G401 (cell line): ENCODE measurements around the gene LARP1. TPM values are rescaled to one million over a fixed set of nuclear protein-coding genes. Genes with fewer than 3 reads are reported as not detected.
"Not testable (repeated sequence)": the region's sequence is repeated elsewhere in the genome, so short reads cannot be mapped to it uniquely, and the experiment has no call there.

Experiments
- DNase-seq: peaks from one replicate; pipeline ENCODE4 v3.0.0-alpha.2; 2015; ENCODE audit warnings: low spot score
- in situ Hi-C: cut with HindIII; loops from 2 replicates; pipeline ENCODE4 v1.10.0; 2016; ENCODE audit warnings: low sequenced_read_pairs, mixed read lengths
- total RNA-seq: library from RNA; depleted of rRNA; stranded (reverse); fragments of >200 nt; shearing (Covaris generic); gene quantifications from 2 replicates; pipeline ENCODE4 v1.2.3, GENCODE V29; 2014; rRNA removed

The LARP1 gene
- total RNA-seq, result 25.3 and 28.8 TPM in 2 replicates

DNA sequence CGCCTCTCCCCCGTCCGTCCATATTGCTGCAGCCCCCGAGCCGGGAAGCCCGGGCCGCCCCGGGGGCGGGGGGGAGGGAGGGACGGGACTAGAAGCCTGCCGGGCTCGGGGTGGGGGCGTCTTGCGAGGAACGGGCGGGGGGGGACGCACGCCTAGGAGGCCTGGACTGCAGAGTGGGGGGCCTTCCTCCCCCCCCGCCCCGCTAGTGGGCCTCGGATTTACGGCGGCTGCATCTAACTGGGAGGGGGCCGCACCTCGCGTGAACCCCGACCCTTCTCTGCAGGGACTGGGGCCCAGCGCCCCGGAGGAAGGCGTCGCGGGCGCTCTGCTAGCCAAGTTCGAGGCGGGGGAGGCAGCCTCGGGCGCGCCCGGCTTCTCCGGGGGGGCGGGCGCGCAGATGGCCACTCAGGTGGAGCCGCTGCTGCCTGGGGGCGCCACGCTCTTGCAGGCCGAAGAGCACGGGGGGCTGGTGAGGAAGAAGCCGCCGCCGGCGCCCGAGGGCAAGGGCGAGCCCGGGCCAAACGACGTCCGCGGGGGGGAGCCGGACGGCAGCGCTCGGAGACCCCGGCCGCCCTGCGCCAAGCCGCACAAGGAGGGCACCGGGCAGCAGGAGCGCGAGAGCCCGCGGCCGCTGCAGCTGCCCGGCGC, at the start of gene LARP1:
TSS of gene LARP1 (plus strand) at position 17 of the 648 bp plus-strand sequence. CDS start at position 398, 381 bp downstream.
- in situ Hi-C loops, result no loop called here
- peak; percentile 39 for DNase-seq

DNA sequence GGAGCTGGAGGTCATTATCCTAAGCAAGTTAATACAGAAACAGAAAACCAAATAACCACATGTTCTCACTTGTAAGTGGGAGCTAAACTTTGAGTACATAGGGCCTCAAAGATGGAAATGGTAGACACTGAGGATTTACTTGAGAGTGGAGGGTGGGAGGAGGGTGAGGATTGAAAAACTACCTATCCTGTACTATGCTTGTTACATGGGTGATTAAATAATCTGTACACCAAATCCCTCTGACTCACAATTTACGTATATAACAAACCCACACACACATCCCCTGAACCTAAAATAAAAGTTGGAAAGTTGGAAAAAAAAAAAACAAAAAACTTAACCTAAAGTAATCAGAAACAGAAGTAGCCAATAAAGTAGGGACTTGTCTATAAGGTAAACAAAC, 48.8 kb upstream of the LARP1 start:
- in situ Hi-C loops, result no loop called here
- DNase-seq, result no peak

DNA sequence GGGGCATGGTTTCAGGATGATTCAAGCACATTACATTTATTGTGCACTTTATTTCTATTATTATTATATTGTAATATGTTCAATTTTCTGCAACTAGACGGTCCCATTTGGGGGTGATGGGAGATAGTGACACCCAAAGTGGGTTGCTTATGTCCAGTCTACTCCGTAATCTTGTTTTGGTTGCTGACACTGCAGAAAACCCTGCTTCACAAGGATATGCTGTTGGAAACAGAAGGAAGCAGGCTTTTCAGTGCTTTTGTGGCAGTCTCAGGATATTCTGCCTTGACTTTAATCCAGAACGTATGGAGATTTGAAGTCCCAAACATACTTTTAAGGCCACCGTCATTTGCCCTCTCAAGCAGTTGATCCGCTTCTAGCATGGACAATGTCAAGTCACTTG, 47.5 kb upstream of the LARP1 start:
- no peak for DNase-seq
- in situ Hi-C loops, result no loop called here

DNA sequence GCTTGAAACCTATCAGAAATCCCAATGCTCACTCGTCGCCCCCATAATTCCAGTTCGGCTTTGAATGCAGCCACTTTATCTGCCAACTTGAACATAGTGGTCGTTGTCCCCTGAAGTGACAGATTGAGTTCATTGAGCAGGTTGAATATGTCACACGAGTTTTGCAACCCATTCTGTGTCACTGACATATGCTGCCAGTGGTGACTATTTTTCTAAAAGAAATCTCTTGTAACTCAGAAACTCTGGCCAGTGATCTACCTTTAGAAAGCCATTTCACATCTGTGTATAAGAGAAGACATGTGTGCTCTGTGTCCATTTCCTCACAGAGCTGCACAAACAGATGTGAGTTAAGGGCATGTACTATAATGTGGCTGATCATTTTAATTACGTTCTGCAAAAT, 47.0 kb upstream of the LARP1 start:
- in situ Hi-C loops, result no loop called here

DNA sequence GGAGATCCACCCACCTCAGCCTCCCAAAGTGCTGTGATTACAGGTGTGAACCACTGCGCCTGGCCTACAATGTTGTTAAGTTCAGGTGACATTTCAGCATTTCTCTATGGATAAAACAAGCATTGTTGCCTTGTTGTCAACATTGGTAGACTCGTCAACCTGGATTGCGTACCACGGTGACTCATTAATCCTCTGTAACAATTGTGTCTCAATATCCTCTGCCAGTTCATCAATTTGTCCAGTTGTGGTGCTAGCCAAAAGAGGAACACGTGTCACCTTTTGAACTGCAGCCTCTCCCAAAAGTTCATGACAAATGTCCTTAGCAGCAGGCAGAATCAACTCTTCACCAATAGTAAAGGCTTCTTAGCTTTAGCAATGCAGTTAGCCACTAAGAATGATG, 46.3 kb upstream of the LARP1 start:
- in situ Hi-C loops, result no loop called here
- DNase-seq, result no peak

More for the DNA sequence above, 47.0 kb upstream of the LARP1 start:
- no peak for DNase-seq

DNA sequence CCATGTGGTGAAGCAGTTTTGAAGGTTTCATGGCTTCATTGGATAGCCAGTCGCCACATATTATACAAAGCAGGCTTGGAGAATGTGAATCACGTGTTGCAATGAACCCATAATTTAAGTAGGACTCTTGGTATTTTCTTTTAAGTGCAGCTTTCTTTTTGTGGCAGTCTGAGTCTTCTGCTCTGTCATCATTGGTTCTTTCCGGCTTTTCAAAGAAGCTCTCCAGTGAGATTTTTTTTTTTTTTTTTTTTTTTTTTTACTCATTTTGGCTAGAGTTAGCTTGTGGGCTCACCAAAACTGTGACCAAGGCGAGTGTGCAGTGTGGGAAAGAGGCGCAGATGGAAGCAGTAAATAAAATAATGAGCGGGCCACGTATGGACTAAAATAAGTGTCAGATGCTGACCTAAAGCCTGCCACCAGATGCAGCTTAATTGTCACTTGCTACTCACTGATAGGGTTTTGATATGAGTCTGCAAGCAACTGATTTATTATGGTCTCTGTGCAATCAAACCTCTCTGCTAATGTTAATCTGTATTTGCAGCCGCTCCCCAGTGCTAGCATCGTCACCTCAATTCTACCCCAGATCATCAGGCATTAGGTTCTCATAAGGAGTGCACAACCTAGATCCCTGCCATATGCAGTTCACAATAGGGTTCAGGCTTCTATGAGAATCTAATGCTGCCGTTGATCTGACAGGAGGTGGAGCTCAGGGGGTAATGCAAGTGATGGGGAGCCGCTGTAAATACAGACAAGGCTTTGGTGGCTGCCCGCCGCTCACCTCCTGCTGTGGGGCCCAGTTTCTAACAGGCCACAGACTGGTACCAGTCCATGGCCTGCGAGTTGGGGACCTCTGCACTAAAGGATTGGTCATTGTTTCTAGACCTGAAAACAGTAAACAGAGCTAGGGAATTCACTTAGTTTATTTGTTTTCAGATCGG, 45.5 kb upstream of the LARP1 start:
- DNase-seq, result no peak
- in situ Hi-C loops, result no loop called here

DNA sequence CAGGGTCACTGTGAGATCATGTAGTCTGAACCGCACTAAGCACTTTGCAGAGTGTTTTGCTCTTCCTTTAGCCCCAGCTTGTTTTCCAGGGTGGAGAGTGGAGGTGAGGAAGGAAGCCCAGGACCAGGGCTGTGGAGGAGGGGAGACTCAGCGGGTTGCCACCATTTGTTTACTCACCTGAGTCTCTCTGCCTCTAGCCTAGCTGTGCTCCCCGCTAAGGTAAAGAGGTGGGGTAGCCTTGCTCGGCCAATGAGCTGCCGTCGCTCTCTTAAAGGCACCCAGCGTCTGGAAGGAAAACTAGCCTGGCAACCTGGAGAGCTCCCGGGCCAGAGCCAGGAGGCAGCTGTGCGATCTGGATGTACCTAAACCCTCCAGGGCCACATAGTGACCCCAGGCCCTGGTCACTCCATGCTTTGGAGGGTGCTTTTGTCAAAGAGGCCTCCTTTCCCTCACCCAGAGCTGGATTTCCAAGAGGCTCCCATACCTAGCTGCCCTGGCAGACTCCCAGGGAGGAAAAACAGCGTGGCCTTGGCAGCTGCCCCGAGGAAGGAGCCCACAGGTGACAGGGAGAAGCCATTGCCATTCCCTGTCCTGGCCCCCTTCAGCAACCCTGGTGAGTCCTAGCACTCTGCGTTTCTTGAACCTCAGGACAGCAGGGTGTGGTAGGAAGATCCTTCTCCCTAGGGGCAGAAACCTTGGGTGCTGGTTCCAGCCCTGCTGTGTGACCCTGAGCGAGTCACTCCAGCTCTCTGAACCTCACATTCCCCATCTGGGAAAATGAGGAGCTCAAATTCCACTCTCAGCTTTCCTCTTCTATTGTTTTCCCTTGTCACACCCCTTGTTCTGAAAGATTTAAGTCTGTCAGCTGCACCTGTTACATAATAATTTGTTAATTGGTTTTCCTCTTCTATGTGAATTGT, 42.4 kb upstream of the LARP1 start:
- in situ Hi-C loops, result no loop called here
- DNase-seq, result no peak

DNA sequence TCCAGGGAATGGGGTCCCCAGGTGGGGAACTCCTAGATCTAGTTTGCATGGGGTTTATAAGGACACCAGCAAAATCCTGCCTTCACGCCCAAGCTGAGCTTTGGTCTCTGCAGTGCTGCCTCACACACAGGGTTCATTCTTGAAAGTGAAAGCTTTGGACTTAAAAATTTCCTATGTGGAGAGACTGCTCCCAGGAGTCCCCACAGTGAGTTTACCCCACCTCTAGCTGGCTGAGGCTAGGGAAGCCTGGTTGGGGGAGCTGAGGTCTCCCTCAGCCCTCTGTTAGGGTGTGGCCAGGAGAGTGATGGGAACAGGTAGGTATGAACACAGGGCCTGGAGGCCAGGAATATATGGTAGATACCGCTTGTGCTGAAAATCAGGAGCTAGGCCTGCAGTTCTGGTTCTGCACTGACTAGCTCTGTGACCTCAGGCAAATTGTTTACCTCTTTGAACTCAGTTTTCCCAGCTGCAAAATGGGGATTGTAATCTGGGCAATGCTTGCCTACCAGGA, 41.5 kb upstream of the LARP1 start:
- in situ Hi-C loops, result no loop called here

DNA sequence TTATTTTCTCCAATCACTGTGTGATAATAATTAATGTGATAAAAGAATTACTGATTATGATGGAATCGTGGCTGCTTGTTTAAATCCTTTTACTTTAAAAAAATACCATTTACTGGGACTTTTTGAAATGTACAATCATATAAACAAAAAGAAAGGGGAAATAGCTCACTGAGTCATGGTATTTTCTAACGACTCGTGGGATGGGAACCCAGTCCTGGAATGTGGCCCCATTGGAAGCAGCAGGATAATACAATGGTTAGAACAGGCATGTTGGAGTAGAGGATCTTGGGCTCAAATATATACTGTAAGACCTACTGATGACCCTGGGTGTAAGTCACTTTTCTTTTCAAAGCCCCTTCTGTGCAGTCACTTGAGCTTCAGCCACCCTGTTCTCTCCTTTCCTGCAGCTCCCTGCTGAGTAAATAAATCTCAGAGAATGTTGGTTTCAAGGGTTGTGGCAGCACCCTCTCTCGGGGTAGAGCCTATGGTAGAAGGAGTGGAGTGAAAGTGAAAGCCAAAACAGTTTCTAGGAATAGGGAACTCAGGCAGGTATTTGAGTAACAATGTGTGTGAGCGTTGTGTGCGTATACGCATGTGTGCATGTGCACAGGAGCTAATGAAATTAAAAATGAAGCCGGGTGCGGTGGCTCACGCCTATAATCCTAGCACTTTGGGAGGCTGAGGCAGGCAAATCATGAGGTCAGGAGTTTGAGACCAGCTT, 40.8 kb upstream of the LARP1 start:
- in situ Hi-C loops, result no loop called here
- no peak for DNase-seq

More for the DNA sequence above, 41.5 kb upstream of the LARP1 start:
- DNase-seq, result no peak

DNA sequence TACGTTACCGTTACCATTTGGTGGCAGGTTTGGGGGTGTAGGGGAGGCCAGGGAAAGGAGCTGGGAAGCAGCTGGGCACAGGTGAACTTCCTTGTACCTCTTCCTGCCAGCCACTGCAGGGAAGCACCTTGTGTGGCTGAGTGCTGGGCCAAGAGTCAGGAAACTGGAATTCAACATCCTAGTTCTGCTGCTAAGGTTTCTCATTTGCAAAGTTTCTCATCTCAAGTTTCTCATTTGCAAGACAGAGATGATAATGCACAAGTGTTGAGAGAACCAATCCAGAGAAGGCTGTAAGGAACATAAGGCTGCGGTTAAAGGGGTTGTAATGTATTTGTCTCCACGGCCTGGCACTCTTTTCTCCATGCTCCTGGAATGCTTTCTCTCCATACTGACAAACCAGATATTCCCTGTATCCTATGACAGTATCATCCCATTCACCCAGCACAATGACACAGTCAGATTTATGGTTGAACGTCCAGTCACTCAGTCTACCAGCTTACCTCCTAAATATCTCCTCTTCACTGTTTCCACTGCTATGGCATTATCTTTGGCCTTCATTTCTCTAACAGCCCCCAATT, 33.6 kb upstream of the LARP1 start:
- no peak for DNase-seq
- in situ Hi-C loops, result no loop called here

DNA sequence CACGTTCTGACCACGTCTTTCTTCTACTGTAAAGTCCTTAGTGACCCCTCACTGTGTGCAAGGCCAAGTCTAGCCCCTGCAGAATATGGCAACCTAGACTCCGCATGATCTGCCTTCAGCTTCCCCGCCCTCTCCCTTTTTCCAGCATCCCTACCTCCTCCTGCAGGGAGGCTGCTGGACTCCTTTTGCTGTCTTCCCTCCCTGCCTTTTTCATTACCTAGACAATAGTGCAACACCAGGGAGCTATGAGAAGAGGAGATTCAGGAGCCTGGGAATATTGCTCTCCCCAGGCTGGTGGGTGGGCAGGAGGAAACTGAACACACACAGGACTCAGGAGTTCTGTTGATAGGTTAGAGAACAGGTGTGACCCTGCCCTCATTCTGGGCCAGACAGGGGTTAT, 33.1 kb upstream of the LARP1 start:
- in situ Hi-C loops, result no loop called here
- no peak for DNase-seq

DNA sequence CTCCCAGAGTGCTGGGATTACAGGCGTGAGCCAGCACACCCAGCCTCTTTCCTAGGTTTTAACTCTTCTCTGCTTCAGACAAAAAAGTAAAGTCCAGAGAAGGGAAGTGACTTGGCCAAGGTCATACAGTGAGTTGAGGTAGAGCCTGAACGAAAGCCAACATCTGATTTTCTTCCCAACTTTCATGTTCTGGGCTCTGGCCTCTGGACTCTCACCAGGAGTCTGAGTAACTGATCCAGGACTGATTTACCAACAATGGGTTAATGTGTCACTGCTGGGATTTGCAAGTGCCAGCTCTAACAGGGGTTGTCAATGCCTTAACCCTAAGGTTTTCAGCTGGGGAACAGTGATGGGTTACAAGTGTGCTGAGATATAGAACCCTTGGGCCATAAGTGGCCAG, 32.2 kb upstream of the LARP1 start:
- in situ Hi-C loops, result no loop called here
- DNase-seq, result no peak

DNA sequence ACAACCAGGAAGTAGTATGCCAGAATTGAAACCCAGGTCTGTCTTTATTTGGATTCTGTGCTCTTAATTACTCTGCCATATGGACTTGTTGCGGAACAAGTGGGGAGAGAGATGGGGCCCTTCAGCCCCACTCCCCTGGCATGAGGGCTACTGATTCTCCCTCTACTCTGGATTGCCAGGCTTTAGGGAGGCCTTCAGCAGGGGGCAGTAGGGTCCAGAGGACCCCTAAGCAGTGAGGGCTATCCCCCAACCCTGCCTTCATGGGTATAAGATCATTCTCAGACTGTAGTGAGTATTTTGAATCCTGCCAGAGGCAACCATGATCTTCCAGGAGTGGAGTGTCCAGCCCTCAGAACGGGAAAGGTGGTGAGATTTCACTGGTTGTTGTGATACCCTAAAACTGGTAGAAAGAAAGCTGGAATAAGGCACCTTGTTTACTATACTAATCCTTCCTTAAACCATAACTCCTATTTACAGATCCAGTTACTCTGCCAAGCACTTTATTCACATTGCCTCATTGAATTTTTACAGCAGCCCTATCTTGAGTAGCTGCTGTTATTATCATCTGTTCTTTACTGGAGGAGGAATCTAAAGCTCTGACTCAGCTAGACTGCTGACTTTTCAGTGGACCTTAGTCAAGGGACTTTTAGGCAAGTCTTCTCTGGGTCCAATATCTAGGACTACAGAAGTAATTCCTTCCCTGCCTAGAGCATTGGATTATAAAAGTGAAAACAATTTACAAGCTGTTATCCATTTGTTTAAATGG, 31.3 kb upstream of the LARP1 start:
- in situ Hi-C loops, result no loop called here
- no peak for DNase-seq

DNA sequence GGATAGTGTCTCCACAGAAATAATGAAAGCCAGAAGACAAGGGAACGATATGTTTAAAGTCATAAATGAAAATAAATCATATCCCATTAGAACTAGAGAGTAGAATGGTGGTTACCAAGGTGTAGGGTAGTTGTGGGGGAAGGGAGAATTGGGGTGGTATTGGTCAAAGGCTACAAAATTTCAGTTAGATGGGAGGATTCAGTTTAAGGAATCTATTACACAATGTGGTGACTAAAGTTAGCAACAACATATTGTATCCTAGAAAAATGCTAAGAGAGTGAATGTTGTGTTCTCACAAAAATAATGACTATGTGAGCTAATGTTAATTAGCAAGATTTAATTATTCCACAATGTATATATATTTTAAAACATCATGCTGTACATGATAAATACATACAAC, 27.8 kb upstream of the LARP1 start:
- DNase-seq, result no peak
- in situ Hi-C loops, result no loop called here

DNA sequence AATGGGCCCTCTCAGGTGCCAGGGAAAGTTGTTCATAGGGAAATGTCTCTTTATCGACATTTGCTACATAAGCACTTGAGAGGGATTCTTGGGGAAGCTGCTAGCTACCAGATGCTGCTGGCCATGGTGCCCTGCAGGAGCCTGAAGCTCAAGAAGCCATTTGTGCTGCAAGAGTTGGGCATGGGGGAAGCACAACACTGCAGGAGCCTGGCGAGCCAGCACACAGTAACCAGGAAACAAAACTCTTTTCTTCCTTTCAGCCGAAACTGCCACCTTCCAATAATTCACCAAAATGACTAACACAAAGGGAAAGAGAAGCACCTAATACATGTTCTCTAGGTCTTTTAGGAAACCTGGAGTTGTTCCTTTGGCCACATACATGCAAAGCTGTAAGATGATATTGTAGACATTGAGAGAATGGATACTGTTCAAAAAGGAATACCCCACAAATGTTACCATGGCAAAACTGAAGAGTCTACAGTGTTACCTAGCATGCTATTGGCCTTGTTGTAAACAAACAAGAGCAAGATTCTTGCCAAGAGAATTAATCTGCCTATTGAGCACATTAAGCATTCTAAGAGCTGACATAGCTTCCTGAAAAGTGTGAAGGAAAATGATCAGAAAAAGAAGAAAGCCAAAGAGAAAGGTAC, 26.1 kb upstream of the LARP1 start:
- no peak for DNase-seq
- in situ Hi-C loops, result no loop called here

DNA sequence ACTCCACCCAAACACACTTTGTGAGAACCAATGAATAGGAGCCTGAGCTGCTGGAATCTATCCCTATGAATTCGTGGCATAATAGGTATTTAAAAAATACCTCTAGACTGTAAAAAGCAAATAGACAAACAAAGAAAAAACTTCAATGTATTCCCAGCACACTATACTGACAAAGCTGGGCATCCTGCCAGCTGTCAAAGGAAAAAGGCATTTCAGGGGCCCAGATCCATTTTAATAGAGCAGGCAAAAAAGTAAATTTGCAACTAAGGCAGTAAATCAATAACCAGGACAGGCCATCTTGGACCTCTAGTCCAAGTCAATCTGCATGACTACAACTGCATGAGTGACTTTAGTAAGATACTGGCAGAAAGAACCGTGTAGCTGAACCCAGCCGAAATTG, 25.6 kb upstream of the LARP1 start:
- no peak for DNase-seq
- in situ Hi-C loops, result no loop called here

DNA sequence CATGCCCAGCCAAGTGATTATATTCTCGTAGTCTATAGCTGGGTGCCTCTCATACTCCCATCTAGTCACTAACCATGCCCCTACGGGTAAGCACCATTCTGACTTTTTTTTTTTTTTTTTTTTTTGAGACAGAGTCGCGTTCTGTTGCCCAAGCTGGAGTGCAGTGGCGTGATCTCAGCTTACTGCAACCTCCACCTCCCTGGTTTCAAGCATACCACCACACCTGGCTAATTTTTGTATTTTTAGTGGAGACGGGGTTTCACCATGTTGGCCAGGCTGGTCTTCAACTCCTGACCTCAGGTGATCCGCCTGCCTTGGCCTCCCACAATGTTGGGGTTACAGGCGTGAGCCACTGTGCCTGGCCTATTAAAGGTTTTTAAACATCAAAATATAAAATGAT, 24.4 kb upstream of the LARP1 start:
- in situ Hi-C loops, DNase-seq: not testable (repeated sequence)
